Fibroblast of upper back skin (primary cell): ENCODE measurements around the gene FAM8A1.
A peak's percentile ranks its signal among the peaks of the same experiment; 100 is the strongest.
"Not testable (repeated sequence)": the region's sequence is repeated elsewhere in the genome, so short reads cannot be mapped to it uniquely, and the experiment has no call there.

Source experiments
- DNase-seq: peaks from one replicate; pipeline ENCODE4 v3.0.0-alpha.2; 2013

Gene FAM8A1

DNA sequence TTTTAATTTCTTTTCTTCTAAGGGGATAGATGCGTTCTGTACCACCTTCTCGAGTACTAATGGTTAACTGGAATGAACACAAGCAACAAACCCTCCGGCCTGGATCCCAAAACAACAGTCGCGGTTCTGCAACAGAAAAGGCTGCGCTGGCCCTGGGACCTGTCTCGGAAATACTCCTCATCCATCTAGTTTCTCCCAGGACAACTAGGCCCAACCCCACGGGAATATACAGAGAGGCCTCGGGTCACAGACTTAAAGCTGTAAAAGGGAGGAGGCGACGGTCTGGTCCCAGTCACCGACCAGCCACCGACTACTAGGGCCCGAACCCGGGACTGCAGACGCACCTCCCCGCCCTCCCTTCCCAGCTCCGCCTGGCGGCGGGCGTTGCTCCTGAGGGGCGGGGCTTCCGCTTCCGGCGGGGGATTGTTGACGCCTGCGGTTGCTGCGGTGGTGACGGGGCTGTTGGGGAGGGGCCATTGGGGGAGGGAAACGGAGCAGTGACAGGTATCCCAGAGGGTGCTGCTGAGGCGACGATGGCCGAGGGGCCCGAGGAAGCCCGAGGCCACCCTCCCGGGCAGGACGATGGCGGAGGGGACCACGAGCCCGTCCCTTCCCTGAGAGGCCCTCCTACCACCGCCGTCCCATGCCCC is at the start of gene FAM8A1:
Gene FAM8A1 (plus strand): TSS at position 426 of the 650 bp plus-strand sequence. CDS start 108 bp downstream, at position 534.
- peak; percentile 85 for DNase-seq

DNA sequence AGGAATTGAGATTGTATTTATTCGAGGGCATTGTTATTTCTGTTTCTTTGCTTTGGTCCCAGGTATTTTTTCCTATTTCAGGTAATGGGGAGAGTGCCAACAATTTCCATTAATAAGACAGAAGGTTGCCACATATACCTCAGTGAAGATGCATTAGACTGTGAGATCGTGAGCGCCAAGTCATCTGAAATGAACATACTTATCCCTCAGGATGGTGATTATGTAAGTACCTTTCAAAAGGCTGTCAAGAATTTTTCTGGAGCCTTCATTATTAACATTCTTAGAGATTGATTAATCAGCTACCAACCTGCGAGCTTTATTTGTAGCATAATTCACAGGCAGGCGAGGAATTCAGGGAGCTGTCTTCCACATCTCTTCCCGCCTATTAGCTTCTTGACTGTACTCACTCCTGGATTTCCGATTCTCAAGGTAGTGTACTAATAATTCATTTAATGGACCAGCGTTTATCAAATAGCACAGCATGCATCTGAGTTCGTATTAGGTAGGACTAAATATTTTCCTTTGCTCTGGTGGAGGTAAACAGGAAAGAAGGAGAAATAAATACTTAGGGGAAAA is 48.6 kb upstream of the FAM8A1 start:
- DNase-seq, result no peak

DNA sequence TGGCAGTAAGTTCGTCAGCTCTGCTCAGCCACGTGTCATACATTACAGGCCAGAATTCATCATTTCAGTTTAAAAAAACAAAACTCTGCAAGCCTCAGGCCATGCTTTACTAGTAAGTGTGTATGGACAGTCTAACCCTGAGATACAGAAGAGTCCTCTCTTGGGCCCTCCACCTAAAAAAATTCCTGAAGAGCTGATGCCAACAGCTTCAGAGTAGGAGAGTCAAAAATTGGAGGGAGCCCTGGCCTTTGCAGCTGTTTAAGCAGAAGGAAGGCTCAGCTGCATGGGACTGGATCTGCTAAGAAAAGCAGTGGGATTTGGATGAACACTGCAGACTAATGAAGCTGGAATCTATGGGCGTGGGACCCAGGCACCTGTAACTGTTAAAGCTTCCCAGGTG is 47.2 kb upstream of the FAM8A1 start:
- no peak for DNase-seq

DNA sequence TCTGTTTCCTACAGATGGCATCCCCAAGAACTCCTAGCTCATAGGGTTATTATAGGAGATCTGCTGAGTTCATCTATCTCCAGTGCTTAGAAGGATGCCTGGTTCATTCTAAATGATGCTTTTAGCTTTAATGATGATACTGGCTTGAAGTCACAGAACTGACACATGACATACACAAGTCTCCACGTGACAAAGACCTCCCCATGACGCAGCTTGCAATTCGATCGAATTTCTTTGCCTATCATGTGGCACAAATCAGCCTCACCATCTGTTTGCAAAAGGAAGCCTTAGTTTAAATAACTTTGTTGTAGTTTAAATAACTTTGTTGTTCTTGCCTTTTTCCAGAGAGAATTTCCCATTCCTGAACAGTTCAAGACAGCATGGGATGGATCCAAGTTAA is 44.1 kb upstream of the FAM8A1 start:
- no peak for DNase-seq

DNA sequence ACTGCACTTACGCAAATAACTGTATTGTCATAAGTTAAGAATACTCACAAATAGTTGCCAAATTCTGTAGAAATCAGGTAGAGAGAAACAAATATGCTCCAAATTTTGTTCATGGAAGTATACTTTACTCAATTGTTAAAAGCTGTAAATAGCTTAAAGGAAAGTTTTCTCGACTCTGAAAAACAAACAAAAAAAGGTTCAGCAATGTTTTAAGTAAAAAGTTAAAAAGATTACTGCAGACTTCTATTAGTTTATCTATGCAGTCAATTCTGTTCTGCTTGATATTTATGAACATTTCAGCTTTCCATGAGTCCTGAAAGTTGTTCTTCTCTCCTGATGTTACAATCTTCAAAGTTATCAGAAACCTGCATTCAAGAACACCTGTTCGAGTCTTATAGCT is 37.5 kb upstream of the FAM8A1 start:
- DNase-seq, result no peak

DNA sequence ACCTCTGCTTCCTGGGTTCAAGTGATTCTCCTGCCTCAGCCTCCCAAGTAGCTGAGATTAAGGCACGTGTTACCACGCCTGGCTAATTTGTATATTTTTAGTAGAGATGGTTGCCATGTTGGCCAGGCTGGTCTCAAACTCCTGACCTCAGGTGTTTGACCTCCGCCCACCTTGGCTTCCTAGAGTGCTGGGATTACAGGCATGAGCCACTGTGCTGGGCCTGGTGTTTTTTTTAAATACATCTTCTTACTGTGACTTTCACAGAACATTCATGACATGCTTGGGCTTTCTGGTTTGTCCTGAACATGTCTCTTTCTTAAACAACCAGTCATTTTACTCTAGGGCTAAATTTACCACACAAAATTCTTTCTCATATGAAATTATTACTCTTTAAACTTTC is 34.7 kb upstream of the FAM8A1 start:
- DNase-seq, result no peak

DNA sequence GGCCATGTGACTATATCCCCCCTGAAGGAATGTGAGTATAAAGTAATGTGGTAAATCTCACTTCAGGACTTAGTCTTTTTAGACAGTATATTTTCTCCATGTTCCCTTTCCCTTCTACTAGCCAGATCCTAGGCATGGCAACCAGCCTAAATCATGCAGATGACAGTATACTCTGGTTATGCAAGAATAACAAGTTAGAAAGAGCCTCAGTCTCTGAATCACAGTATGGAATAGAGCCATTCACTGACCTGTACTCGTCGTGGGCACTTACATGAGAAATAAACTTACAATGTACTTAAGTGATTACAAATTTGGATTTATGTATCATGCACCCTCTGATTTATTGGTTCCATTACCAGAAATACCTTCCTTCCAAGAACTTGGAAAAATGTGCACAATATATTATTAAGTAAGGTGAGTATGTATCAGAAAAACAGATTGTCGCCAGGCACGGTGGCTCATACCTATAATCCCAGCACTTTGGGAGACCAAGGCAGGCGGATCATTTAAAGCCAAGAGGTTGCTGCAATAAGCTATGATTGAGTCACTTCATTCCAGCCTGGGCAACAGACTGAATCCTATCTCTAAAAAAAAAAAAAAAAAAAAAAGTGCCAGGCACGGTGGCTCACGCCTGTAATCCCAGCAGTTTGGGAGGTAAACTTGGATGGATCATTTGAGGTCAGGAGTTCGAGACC is 25.1 kb upstream of the FAM8A1 start:
- peak; percentile 81 for DNase-seq

DNA sequence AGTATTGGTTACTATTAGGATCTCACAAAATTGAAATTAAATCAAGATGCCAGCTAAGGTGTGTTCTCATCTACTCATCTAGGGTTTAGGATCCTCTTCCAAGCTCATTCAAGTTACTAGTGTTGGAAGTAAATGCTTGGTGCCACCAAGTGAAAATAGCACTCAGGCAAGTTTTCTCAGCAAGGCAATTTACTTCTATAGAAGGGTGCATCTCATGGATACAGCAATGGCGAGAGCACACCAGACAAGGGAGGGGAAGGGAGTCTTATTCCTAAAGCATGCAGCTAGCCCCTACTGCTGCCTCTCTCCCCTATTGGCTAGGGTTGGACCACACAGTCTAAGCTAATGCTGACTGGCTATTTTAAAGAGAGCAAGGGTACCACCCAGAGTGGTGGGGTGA is 23.0 kb upstream of the FAM8A1 start:
- DNase-seq, result no peak

DNA sequence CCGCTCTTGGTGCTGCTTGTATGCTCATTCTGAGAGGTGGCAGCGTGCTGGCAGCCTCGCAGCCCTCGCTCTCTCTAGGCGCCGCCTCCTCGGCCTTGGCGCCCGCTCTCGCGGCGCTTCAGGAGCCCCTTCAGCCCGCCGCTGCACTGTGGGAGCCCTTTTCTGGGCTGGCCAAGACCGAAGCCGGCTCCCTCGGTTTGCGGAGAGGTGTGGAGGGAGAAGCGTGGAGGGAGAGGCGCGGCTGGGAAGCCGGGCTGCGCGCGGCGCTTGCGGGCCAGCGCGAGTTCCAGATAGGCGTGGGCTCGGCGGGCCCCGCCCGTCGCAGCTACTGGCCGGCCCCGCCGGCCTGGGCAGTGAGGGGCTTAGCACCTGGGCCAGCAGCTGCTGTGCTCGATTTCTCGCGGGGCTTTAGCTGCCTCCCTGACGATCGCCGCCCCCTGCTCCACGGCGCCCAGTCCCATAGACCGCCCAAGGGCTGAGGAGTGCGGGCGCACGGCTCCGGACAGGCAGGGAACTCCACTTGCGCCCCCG is 19.5 kb upstream of the FAM8A1 start:
- DNase-seq, result peak; percentile 46

DNA sequence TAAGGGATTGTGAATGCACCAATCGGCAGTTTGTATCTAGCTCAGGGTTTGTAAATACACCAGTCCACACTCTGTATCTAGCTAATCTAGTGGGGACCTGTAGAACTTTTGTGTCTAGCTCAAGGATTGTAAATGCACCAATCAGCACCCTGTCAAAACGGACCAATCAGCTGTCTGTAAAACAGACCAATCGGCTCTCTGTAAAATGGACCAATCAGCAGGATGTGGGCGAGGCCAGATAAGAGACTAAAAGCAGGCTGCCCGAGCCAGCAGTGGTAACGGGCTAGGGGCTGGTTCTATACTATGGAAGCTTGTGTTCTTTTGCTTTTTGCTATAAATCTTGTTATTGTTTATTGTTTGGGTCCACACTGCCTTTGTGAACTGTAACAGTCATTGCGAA is 18.8 kb upstream of the FAM8A1 start:
- DNase-seq, result not testable (repeated sequence)

DNA sequence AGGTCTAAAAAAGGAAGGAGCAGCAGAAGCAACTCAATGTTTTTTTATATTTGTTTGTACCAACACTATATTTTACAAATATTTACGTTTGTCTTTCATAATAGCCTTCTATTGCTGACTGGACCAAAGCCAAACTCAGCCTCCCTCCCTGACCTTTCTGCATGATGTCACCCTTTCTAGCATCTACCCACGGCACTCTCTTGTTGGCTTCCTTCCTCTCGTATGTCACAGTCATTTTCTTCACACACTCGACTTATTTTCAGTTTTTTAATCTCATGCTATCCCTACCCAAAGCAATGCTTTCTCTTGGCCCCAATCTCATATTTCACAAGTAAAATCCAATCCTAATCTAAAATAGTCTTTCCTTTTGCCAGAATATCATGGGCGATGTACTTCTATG is 16.3 kb upstream of the FAM8A1 start:
- no peak for DNase-seq

DNA sequence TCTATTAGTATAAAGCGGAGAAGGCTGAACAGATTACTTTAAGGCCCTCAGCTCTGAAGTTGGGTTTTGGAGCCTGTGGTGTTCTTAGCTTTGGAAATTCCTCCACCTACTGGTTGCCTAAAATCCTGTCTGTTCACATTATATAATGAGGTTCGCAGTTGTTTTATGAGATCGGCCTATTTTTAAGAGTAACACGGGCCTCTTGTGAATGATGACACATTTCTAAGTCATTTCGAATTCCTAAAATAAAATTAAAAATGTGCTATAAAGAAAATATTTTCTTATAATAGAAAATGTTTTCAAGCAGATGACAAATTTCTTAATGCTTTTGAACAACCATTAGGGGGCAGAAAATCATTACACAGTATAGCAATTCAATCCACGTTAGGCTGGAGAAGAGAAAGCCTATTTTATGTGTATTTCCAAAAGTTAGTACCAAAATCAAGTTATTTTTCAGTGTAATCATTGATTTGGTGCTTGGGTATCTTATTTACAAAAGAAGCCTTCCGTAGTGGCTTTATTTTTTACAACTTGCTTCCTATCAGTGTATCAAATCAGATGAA is 15.8 kb upstream of the FAM8A1 start:
- DNase-seq, result peak; percentile 78

- no peak for DNase-seq
Measured at GRCh38 chr6:17585766-17586490, 14.2 kb upstream of the FAM8A1 start.

GRCh38 chr6:17586623-17587022 is 13.5 kb upstream of the FAM8A1 start:
- not testable (repeated sequence) for DNase-seq

DNA sequence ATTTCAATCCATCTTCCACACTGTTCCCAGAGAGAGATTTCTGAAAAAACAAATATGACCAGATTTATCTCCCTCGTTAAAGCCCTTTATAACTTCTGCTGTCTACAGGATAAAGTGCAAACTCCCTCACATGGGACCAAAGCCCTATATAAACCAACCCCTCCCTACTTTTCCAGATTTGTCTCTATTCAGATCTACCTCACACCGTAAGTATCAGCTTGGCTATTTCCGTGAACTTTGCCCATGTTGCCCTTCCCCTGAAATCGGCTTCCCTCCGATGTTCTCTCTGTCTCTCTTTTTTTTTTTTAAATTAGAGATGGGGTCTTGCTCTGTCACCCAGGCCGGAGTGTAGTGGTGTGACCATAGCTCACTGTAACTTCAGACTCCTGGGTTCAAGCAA is 12.1 kb upstream of the FAM8A1 start:
- no peak for DNase-seq

- DNase-seq, result peak; percentile 89
Measured at GRCh38 chr6:17589406-17590096, 10.6 kb upstream of the FAM8A1 start.

DNA sequence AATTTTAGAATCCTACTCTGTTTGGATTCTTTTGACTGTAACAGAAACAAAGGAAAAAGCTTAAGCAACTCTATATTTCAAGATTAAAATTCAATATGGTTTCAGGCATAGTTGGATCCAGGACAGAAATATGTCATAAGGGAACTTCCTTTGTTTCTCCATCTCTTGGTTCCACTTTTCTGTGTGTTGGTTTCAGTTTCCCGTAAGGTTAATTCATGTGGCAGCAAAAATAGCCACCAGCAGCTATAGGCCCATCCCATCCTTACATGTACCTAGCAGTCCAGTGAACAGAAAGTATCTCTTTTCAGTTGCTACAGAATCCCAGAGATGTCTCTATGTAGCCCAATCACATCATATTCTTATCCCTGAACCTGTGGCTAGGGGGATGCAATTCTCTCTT is 8.8 kb upstream of the FAM8A1 start:
- no peak for DNase-seq

DNA sequence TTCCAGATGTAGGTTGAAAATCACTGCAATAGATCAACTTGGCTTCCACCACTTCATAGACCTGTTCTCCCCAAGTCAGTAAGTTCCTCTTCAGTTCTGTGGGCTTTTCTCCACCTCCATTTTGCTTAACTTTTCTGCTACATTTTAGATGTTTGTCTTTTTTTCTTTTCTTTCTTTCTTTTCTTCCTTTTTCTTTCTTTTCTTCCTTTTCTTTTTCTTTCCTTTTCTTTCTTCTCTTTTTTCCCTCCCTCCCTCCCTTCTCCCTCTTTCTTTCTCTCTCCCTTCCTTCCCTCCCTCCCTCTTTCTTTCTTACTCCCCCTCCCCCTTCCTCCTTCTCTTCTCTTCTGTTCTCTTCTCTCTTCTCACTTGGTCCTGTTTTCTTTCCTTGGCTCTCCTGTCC is 6.9 kb upstream of the FAM8A1 start:
- DNase-seq, result no peak

DNA sequence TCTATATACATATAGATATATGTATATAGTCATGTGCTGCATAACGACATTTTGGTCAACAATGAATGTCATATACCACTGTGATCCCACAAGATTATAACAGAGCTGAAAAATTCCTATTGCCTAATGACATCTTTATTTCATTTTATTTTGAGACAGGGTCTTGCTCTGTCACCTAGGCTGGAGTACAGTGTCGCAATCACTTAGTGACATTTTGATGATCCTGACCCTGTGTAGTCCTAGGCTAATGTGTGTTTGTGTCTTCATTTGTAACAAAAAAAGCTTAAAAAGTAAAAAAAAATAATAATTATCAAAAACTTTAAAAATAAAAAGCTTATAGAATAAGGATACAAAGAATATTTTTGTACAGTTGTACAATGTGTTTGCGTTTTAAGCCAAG is 4.0 kb upstream of the FAM8A1 start:
- no peak for DNase-seq

DNA sequence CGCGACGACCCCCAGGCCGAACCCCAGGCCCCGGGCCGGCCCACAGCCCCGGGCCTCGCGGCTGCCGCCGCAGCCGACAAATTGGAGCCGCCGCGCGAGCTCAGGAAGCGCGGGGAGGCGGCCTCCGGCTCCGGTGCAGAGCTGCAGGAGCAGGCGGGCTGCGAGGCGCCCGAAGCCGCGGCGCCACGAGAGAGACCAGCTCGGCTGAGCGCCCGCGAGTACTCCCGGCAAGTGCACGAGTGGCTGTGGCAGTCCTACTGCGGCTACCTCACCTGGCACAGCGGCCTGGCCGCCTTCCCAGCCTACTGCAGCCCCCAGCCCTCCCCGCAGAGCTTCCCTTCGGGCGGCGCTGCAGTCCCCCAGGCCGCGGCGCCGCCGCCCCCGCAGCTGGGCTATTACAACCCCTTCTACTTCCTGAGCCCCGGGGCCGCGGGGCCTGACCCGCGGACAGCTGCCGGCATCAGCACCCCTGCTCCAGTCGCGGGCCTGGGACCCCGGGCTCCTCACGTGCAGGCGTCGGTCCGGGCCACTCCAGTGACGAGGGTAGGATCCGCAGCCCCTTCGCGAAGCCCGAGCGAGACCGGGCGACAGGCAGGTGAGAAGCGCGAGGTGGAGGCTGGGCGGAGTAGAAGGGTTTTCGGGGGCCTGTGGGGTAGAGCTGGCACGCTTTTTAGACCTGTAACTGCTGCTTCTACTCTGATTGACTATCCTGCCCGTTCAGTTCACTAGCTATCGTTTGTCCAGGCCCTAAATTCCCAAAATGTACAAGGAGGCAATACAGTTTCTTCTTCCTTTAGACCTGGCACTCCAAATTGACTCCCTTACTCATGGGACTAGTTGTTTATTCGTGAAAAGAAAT is 654 bp downstream of the FAM8A1 start:
- no peak for DNase-seq

- DNase-seq, result no peak
Measured at GRCh38 chr6:17601386-17601703, 1.2 kb downstream of the FAM8A1 start.

GRCh38 chr6:17602888-17603287 is 2.8 kb downstream of the FAM8A1 start:
- no peak for DNase-seq
